HG03521 (cell line): ENCODE results near the gene GMDS.

ENCODE experiments used
- ATAC-seq: cut with Tn5 transposase; IDR thresholded peaks from one replicate; pipeline ENCODE4 v1.9.1; 2021; ENCODE audit warnings: mild to moderate bottlenecking, moderate library complexity; ENCODE audit not compliant: unreplicated experiment

GMDS gene

DNA sequence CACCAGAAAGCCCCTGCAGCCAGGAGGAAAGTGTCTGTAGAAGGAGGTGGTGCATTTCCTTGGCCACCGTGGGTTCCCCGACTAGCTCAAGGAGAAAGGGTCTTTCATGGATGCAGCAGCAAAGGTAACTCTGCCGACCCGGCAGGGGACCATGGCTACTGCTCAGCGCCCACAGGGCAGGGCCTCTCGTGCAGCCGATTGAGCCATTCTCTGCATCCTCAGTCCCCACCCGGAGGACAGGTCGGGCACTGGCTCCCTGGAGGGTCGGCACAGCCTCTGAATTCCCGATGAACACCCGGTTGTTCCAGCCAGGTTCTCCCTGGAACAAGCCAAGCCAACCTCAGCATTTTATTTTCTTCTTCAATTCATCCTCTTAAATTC, 659.7 kb downstream of the GMDS start:
- no peak for ATAC-seq

DNA sequence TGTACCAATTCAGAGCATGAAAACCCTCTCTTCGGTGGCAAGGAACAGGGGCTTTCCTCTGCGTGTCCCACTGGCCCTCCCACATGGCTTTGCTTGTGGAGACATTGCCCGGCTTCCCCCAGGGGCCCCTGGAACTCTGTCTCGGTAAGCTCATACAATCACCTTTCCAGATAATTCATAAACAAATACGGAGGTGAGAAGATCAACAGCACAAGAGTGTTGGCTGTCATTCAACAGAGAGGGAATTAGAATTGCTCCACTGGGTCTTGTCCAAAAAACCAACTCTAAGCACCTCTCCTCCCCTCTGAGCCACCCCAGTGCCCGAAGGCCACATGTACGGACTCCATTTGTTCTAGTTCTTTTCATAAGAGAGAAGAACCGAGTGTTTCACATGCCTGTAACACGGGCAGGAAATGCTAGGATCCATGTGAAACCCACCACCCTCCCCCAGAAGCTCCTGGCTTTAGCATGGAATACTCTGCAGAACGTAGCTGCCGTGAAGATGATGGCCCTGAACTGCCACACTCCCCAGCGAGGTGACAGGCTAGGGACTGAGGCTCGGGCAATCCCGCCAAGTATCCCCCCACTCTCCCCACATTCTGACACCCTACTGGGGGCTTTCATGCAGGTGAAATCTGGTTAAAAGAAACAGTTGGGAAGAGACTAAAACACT, 660.3 kb downstream of the GMDS start:
- ATAC-seq = no peak

DNA sequence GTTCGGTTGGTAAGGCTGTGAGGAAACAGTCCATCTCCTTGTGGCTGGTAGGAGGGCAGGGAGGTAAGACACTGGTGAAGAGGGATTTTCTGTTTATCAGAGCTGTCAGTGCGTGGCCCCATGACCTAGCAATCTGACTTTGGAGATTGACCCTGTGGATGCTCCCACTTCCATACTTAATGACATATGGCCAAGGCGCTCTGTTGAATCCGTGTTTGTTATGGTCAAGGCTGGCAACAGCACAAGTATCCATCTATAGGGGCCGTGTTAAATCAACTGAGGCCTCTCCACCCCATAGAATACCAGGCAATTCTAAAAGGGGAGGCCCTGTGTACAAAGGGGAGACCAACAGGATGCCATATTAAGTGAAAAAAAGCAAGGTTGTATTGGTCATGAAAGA, 661.3 kb downstream of the GMDS start:
- no peak for ATAC-seq

DNA sequence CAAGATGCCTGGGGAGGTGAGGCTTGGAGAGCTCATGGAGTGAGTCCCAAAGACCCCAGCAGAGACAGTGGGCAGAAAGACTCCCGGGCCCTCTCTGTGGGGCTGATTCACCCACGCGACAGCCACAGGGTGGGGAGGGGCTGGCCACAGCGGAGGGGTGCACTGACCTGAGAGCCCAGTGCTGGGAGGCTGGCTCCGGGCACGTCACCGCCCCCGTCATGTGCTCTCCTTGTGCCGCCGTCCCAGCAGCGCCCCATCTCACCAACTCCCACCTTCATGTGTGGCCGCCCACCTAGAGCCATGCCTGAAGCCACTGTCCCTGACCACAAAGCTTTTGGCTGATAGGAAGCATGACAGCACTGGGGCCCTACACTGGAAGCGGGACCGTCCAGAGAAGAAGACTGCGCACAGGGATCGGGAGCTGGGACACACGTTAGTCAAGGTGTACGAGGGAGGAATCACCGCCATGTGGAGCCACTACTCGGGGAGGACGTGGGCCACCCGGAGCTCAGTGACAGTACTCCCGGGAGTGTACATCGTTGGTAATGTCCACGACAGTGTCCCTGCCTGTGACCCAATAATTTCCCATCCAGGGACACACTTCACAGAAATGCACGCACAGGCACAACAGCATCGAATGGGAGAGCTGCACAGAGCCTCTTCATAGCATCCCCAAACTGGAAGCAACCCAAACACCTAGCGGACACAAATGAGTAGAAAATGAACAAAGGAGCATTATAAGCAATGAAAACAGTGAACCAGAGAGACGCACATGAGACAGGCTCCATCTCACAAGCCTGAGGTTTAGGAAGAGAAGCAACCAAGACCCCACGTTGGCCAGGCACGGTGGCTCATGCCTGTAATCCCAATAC, 664.0 kb downstream of the GMDS start:
- ATAC-seq = no peak

DNA sequence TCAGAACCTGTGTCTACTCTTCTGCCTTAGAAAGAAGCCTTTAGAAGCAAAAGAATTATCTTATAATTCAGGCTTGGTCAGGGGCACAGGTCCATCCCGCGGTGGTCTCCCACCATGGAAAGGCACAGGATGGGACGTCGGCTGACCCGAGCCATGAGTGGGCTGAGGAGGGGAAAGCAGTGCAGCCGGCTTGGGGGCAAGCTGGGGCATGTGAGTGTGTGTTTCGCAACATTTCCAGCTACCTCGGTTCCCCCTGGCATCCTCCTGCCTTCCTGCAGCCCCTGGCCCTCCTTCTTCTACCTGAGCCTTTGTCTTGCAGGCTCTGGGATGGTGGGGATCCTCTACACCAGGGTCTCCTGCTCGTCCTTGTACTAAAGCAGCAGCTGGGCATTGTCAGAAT, 664.8 kb downstream of the GMDS start:
- ATAC-seq = no peak

DNA sequence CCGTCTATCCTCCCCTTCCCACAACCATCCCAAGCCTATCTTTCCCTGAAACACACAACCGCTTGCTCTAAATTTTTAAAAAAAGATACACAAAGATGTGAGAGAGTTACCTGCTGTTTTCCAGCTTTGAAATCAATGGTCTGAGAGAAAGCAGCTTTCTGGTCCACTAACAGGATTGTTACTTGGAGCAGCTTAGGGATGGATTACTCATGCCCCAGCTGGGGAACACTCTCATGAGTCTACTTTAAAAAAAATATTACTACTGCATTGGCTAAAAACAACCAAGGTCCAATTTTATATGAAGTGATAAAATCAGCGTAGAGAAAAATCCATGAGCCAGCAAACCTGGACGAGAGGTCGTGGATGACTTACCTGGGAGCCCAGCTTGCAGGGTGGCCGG, 665.3 kb downstream of the GMDS start:
- no peak for ATAC-seq

DNA sequence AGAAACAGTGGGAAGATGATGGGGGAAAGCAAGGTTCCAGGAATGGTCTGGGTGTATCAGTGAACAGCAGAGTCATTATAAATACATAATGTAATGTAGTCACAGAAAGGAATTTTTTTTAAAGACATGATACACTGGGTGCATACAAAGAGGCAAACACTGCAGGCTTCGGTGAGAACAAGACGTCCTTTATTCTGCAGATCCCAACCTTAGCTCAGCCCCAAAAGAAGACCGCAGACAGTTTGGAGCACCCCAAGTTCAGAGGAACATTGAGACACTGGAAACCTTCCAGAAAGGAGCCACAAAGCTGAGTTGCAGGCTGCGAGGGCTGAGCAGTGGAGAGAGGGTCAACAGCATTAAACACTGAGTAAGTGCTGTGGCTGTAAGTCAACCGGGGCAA, 666.3 kb downstream of the GMDS start:
- ATAC-seq = no peak

DNA sequence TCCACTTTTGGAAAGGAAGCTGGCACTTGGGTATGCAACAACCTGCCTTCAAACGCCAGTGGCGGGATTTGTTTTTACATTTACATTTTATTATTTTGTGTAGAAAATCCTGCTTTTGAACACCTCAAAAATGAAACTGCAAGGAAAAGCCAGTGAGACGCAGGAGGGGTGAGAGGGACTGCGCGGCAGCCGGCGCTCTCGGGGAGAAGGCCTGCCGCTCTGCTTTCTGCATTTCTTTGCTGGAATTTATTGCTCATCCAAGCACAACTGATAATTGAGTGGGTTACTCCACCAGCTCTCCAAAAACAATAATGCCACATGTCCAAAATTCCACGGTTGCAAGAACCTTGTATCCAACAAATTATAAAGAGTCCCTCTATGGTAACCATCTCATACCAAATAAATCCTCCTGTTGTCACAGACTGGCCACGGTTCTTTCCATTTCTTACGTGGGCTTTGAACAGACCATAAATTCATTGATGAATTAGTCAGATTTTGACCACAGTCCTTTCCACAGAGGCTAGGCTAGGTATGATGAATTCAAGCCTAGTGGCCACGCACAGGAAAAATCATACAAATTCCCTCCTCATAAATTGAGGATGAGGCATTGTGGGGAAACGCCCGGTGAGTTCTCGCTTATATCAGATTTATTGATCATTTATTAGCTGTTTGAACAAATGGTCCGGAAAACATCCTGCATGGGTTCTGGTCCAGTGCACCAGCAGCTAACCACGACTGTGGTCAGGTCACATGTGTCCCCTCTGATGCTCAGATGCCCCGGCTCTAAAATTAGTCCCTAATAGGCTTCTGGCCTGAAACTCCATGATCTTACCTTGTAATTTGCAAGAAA, 667.3 kb downstream of the GMDS start:
- no peak for ATAC-seq

DNA sequence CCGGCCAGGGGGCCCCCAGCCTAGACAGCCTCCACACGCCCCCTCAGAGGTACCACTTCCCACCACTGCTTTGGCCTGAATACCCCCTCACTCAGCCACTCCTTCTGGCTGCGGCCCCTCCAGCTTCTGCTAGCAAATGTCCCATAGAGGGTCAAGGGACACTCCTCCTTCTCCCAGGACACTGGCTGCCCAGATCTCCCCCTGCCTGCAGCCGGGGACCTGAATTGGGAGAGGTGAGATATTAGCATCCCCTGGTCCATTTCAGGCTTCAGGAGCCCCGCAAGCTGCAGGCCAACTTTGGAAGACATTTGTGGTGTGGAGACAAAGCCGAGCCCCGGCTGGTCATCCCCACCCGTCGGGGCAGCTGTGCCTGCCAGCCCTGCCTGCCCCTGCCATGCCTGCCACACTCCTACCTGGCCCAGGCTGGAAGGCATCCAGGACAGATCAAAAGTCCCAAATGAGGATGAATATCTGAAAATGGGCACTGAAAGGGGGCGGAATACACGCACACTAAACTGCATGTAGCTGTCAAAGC, 668.2 kb downstream of the GMDS start:
- no peak for ATAC-seq

DNA sequence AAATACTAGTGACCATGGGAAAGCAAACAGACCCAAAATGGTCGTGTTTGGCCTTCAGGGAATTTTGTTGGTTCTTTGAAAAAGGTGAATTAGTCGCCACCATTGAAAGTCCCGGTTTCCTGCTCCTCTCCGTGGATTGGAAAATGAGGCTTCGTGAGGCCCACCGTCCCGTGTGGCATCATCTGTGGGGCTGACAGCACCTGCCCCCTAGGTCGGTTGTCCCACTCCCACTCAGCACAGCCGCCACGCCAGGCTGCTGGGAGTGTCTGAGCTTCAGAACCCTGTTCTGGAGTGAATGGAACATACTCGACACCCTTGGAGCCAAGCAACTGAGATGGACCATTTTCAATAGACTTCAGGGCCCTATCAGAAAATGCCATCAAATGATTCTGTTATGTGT, 668.7 kb downstream of the GMDS start:
- ATAC-seq = no peak

DNA sequence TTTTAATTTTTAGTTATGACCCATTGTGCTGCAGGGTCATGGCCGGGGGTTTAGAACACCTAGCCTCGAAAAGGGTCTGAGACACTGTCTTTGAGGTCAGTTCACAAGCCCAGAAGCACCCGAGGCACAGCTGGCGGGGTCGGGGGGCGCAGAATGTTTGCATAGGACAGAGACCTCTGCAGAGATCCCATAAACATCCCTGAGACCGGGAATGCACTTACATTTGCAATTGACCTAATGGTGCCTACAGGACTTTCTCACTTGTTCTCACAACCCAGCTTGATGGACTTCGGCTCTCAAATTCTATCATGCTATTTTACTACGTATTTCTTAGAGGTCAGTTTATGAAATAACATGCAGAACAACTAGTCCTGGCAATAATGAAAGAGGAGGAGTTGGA, 669.2 kb downstream of the GMDS start:
- ATAC-seq = no peak

DNA sequence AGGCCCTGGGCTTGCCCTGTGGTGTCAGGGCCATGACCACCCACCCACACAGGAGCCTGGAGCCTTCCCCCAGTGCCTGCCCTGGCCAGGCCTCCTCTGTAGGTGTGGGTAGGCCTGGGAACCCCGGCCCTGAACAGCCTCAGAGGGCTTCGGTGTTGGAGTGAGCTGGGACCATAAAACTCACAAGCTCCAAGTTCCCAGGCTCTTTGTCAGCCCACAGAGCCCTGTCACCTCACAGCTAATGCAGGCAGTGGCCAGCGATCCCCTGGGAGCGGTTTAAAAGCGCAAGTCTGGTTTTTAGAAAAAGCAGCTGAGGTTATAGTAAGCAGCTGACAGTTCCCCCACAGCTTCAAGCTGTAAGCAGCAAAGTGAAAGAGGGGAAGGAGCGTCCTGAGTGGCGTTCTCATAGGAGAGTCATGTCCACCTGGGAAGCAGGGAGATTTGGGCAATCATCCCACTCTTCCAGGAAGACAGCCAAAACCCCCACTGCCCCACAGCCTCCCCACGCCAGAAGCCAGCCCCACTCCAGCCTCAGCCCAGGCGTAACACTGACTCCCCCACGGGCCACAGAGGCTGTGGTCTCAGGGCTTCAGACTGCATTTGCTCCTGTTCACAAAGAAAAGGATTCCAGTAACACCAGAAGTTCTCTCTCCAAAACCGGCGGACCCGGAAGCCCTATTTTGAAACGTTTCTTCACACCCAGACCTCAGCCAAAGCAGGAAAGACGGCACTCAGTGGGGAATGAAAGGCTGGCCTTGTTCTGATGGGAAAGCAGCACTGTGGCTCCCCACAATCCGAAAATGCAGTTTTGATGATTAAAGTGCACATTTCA, 670.0 kb downstream of the GMDS start:
- ATAC-seq = no peak

DNA sequence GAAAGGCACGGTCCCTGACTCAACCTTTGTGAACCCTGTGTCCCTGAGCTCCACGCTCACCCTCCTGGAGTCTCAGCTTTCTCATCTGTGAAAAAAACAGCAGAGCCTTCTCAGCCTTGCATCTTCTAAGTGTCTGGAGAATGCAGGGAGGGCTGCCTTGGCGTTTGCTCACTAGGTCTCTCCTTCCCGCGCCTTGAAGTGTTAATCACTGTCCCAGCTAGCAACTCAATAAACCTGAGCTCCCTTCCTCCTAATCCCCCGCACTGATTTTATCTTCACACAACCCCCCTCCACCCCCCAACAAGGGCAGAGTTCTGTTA, 670.6 kb downstream of the GMDS start:
- ATAC-seq = no peak

DNA sequence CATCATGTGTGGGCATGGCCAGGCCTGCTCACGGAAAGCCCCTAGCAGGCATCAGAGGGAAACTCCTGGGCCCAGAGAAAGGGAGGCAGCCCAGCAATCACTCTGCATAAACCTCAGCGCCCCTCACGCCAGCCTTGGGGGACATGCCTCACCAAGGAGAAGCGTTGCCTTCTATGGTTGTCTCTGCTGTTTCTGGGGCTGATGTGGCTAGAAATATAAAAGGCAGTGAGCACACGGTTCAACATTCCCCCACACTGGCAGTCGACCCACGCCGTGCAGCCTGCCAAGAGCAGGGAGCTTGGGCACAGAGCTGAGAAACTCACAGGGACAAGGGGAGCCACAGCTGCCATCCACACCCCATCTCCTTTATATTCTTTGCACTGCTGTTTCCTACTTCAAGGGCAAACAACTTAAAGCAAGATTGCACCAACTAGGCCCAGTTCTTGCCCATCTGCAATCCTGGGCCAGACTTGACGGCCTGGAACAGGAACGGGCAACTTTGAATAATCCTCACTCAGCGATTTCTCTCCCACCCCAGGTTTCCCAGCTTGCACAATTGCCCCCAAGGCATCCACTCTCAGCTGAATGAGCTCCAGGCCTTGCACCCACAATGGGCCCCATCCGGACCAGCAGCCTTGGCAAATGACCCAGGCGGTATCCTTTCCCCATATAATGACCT, 671.2 kb downstream of the GMDS start:
- no peak for ATAC-seq
